Glomerular visceral epithelial cell (primary cell): ENCODE results near the gene CD300LB.
"Not testable (repeated sequence)": the region's sequence is repeated elsewhere in the genome, so short reads cannot be mapped to it uniquely, and the experiment has no call there.

Source experiments
- DNase-seq: peaks from one replicate; pipeline ENCODE4 v3.0.0-alpha.2; 2016; ENCODE audit errors: extremely low spot score

Gene CD300LB

GRCh38 chr17:74493331-74493833 lies 37.9 kb downstream of the CD300LB start:
- peak; percentile 65 for DNase-seq

- DNase-seq: no peak
Measured at GRCh38 chr17:74491626-74492025, 39.6 kb downstream of the CD300LB start.

- no peak for DNase-seq
Measured at GRCh38 chr17:74490716-74491115, 40.6 kb downstream of the CD300LB start.

- DNase-seq: not testable (repeated sequence)
Measured at GRCh38 chr17:74488276-74488675, 43.0 kb downstream of the CD300LB start.

- DNase-seq: no peak
Measured at GRCh38 chr17:74485841-74486240, 45.4 kb downstream of the CD300LB start.

GRCh38 chr17:74485022-74485743 lies 46.1 kb downstream of the CD300LB start:
- no peak for DNase-seq

- DNase-seq: no peak
Measured at GRCh38 chr17:74484066-74484465, 47.2 kb downstream of the CD300LB start.

GRCh38 chr17:74481621-74482020 lies 49.7 kb downstream of the CD300LB start:
- no peak for DNase-seq

GRCh38 chr17:74480290-74480689 lies 51.0 kb downstream of the CD300LB start:
- no peak for DNase-seq

GRCh38 chr17:74478420-74479100 lies 52.7 kb downstream of the CD300LB start:
- DNase-seq: no peak

GRCh38 chr17:74477411-74477810 lies 53.9 kb downstream of the CD300LB start:
- no peak for DNase-seq

- DNase-seq: no peak
Measured at GRCh38 chr17:74475189-74475588, 56.1 kb downstream of the CD300LB start.

- DNase-seq: no peak
Measured at GRCh38 chr17:74474043-74474792, 57.1 kb downstream of the CD300LB start.

- DNase-seq: no peak
Measured at GRCh38 chr17:74473294-74473693, 58.0 kb downstream of the CD300LB start.

GRCh38 chr17:74472890-74473289 lies 58.4 kb downstream of the CD300LB start:
- DNase-seq: no peak

GRCh38 chr17:74471341-74471740 lies 59.9 kb downstream of the CD300LB start:
- no peak for DNase-seq
